Gastroesophageal sphincter (tissue), 4 donors: ENCODE results near the gene ZSCAN29. TPM values are rescaled to one million over a fixed set of nuclear protein-coding genes. Genes with fewer than 3 reads are reported as not detected.
A peak's percentile ranks its signal among the peaks of the same experiment; 100 is the strongest.

ENCODE experiments used
- ATAC-seq: fragments of 150-250 bp; one replicate; pipeline ENCODE4 v1.9.1; 2016; ENCODE audit warnings: mild to moderate bottlenecking, moderate library complexity
- H3K27ac ChIP-seq, 4 donors: fragments of 200-600 bp; sonication (generic) in 3 of 4; 1 replicate in 3 of 4; 2 replicates in 1 of 4; pipeline ENCODE4 v1.5.1; 2016 to 2019
- H3K27me3 ChIP-seq: fragments of 200-600 bp; sonication (generic); one replicate; pipeline ENCODE4 v1.5.1; 2019
- H3K36me3 ChIP-seq, 2 donors: fragments of 200-600 bp; sonication (generic); one replicate each; pipeline ENCODE4 v1.5.1; 2019; ENCODE audit warnings: control low read depth in 1 of 2
- H3K4me1 ChIP-seq, 3 donors: fragments of 200-600 bp; sonication (generic); 1 replicate in 2 of 3; 2 replicates in 1 of 3; pipeline ENCODE4 v1.5.1; 2016 to 2019; ENCODE audit warnings: control low read depth in 2 of 3
- H3K4me3 ChIP-seq, 2 donors: fragments of 200-600 bp; sonication (generic); one replicate each; pipeline ENCODE4 v1.5.1; 2019; ENCODE audit warnings: mild to moderate bottlenecking in 1 of 2, moderate library complexity in 1 of 2
- H3K9me3 ChIP-seq, 3 donors: fragments of 200-600 bp; sonication (generic); one replicate each; pipeline ENCODE4 v1.5.1; 2017 to 2019; ENCODE audit warnings: control low read depth in 2 of 3
- EP300 ChIP-seq: sonication (generic); formaldehyde crosslinking; IDR thresholded peaks from one replicate; pipeline ENCODE4 v1.6.1; 2017; ENCODE audit warnings: antibody characterized with exemption, mild to moderate bottlenecking
- POLR2A ChIP-seq, 2 donors: fragments of 450-650 bp; IDR thresholded peaks; one replicate each; pipeline ENCODE4 v1.6.1; 2017; ENCODE audit warnings: antibody characterized with exemption in 2 of 2, mild to moderate bottlenecking in 2 of 2, moderate library complexity in 1 of 2
- POLR2AphosphoS5 ChIP-seq: sonication (generic); formaldehyde crosslinking; IDR thresholded peaks from one replicate; pipeline ENCODE4 v1.6.1; 2017; ENCODE audit warnings: antibody characterized with exemption
- WGBS, 2 donors: methylation state at CpG; one replicate each; pipeline ENCODE4 v1.1.5; 2018; ENCODE audit warnings: low coverage in 1 of 2; 5-methylcytosine and 5-hydroxymethylcytosine counted together
- total RNA-seq, 4 donors: library from RNA; depleted of rRNA; stranded (reverse); fragments of >200 nt; gene quantifications; one replicate each; pipeline ENCODE4 v1.1.0, GENCODE V29; 2016
- TF ChIP-seq, protein P1 (sequence below), 4 experiments: fragments of 200-600 bp in 2 of 4; fragments of 450-650 bp in 2 of 4; sonication (generic) in 1 of 4; IDR thresholded peaks; one replicate each; pipeline ENCODE4 v1.5.1; 2017 to 2019; ENCODE audit warnings: antibody characterized with exemption in 4 of 4, mild to moderate bottlenecking in 2 of 4, moderate library complexity in 2 of 4

Gene ZSCAN29
- total RNA-seq, 4 donors from 2014 or later, result 18.0 to 30.7 (median 22.3) TPM

DNA sequence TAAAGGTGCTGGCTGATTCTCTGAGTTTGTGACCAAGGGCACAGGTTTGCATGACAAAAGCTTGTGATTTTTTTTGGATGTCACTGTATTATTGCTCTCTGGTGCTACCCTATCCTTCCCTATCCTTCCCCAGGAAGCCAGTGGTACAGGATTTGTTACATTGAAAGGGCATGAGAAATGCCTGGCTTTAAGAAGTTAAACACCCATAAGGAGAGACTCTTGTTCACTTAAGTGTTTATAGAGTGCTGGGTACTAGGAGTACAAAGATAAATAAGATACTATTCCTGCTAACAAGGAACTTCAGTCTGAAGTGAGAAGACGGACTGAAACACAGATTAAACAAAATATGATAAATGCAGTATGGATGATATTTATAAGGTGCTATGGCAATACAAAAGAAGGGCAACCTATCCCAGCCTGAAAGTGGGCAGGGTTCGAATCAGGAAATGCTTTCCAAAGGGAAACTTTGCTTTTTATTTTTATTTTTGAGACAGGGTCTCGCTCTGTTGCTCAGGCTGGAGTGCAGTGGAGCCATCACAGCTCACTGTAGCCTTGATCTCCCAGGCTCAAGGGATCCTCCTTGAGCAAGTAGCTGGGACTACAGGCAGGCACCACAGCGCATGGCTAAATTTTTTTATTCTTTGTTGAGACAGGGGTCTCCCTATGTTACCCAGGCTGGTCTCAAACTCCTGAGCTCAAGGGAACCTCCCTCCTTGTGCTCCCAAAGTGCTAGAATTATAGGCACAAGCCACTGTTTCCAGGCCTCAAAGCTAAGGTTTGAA lies 51.7 kb downstream of the ZSCAN29 start:
- TF ChIP-seq EP300 (no peak), POLR2AphosphoS5 (no peak), POLR2A (IDR thresholded peaks at IDR 0.05) (no peak)
- TF ChIP-seq, protein P1, sequence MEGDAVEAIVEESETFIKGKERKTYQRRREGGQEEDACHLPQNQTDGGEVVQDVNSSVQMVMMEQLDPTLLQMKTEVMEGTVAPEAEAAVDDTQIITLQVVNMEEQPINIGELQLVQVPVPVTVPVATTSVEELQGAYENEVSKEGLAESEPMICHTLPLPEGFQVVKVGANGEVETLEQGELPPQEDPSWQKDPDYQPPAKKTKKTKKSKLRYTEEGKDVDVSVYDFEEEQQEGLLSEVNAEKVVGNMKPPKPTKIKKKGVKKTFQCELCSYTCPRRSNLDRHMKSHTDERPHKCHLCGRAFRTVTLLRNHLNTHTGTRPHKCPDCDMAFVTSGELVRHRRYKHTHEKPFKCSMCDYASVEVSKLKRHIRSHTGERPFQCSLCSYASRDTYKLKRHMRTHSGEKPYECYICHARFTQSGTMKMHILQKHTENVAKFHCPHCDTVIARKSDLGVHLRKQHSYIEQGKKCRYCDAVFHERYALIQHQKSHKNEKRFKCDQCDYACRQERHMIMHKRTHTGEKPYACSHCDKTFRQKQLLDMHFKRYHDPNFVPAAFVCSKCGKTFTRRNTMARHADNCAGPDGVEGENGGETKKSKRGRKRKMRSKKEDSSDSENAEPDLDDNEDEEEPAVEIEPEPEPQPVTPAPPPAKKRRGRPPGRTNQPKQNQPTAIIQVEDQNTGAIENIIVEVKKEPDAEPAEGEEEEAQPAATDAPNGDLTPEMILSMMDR (IDR thresholded peaks at IDR 0.05), result no peak
- Histone ChIP-seq H3K4me3 (no peak overlapping the region), H3K36me3 (no peaks in the 10 kb centered on the region), H3K27me3 (peaks cover 6% of the 10 kb centered on the region), H3K9me3 (no peaks in the 10 kb centered on the region), H3K4me1 (peaks cover 0 to 7% (median 0%) of the 10 kb centered on the region in 3 donors), H3K27ac (no peak overlapping the region)
- WGBS, 2 donors, result 48 to 66% methylated on average over 3 of the region's 4 CpGs
- ATAC-seq, result no peak

DNA sequence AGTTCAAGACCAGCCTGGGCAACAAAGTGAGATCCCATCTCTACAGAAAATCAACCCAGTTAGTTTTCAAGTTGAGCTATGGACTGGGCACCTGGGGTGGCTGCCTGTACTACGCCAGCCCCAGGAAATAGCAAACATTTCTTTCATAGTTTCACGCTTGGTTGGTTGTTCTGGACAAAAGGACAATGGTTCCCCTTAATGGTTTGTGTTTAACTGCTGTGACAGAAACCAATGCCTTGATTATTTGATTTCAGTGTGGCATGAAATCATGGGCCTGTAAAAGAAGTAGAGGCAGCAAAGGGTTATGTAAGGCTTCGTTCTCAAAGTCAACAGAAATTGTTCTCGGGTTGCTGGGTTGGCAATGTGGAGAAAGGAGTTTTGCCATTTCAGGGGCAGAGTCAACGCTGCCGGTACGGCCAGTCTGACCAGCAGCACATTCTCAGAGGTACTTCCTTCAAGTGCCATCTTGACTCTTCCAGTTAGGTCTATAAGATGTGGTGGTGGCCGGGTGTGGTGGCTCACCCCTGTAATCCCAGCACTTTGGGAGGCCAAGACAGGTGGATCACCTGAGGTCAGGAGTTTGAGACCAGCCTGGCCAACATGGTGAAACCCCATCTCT lies 53.2 kb downstream of the ZSCAN29 start:
- no peak for ATAC-seq
- Histone ChIP-seq H3K4me1 (peaks cover 0 to 7% (median 0%) of the 10 kb centered on the region in 3 donors), H3K9me3 (no peaks in the 10 kb centered on the region), H3K36me3 (no peaks in the 10 kb centered on the region), H3K27ac (no peak overlapping the region), H3K4me3 (no peak overlapping the region), H3K27me3 (peaks cover 15% of the 10 kb centered on the region)
- WGBS, 2 donors, result 81 to 100% methylated on average over 3 to 4 of the region's 8 CpGs
- TF ChIP-seq POLR2A (IDR thresholded peaks at IDR 0.05), result no peak
- TF ChIP-seq EP300, result no peak
- TF ChIP-seq, protein P1 (IDR thresholded peaks at IDR 0.05), result no peak
- no peak for TF ChIP-seq POLR2AphosphoS5

DNA sequence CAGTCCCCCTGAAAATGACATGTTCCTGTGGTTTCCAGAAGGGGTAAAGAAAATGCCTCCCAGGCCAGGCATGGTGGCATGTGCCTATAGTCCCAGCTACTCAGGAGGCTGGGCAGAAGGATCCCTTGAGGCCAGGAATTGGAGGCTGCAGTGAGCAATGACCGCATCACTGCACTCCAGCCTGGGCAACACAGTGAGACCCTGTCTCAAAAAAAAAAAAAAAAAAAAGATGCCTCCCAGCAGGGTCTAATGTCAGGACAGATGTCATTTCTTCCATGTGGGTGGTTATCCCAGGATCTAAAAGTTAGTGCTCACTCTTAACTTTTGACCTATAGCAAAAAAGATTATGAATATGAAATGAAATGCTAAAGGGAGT lies 53.9 kb downstream of the ZSCAN29 start:
- Histone ChIP-seq H3K9me3 (no peaks in the 10 kb centered on the region), H3K27me3 (peaks cover 22% of the 10 kb centered on the region), H3K27ac (peak overlapping the region in 3 of 4 donors; percentile 36 to 62 (median 57)), H3K36me3 (no peaks in the 10 kb centered on the region), H3K4me1 (peaks cover 0 to 7% (median 0%) of the 10 kb centered on the region in 3 donors), H3K4me3 (no peak overlapping the region)
- ATAC-seq, result no peak
- WGBS, 2 donors, result no CpG with 5 or more reads among the region's 1 CpG
- TF ChIP-seq EP300 (no peak), POLR2AphosphoS5 (no peak), POLR2A (IDR thresholded peaks at IDR 0.05) (no peak)
- TF ChIP-seq, protein P1 (IDR thresholded peaks at IDR 0.05), result no peak

DNA sequence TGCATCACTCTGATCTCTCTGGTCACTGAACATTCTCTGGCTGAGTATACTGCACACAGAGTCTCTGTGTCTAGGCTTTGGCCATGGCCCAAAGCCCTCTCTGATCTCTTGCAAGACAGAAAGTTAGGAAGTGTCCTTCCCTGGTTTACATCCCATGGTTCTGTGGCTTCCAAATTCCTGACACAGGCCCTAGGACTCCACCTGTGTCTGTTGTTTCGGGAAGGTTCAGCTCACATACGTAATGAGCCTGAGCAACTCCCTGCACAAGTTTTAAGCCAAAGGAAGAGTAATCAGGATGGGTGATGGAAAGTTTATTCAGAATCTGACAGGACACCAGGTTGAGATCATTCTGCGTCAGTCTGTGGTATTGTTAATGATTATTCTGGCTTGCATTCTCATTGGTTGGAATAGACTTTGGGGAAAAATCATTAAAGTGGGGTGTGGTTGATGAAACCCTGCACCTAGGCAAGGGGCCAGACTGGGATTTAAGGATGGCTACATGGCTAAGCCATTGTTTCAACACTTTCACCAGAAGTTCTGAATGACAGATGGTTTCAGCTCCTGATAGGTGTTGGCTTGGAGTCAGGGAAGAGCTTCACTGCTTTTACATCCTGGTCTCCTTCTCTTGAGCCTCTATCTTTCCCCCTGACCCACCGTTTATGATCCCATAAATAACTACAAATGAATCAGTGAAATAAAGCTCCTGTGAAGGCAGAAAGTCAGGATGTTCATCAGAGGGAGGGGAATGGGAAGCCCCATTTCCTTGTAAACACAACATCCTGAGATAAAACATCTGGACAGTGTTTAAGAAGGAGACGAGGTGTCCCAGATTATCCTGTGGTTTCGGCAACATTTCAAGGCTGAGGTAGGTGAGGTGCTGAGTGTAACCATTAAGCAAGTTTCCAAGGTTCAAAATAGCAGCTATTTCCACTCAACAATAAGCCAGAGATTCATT lies 54.5 kb downstream of the ZSCAN29 start:
- no peak for TF ChIP-seq POLR2AphosphoS5
- TF ChIP-seq, protein P1 (IDR thresholded peaks at IDR 0.05), result no peak
- TF ChIP-seq POLR2A (IDR thresholded peaks at IDR 0.05), result no peak
- TF ChIP-seq EP300, result no peak
- H3K4me3 ChIP-seq, result no peak overlapping the region
- peaks cover 22% of the 10 kb centered on the region for H3K27me3 ChIP-seq
- peak; percentile 88 for ATAC-seq
- 10 to 20% methylated on average over 3 to 6 of the region's 6 CpGs for WGBS, 2 donors
- H3K4me1 ChIP-seq, result peaks cover 0 to 7% (median 0%) of the 10 kb centered on the region in 3 donors
- no peaks in the 10 kb centered on the region for H3K36me3 ChIP-seq
- no peaks in the 10 kb centered on the region for H3K9me3 ChIP-seq
- peak overlapping the region; percentile 31 to 62 (median 51) for H3K27ac ChIP-seq
